Suprapubic skin (tissue), 3 donors: ENCODE data around the gene BEST4.

Experiments used
- POLR2A ChIP-seq, 2 donors: fragments of 450-650 bp; IDR thresholded peaks; one replicate each; pipeline ENCODE4 v1.6.1; 2017; ENCODE audit warnings: antibody characterized with exemption in 2 of 2, mild to moderate bottlenecking in 2 of 2, moderate library complexity in 2 of 2
- TF ChIP-seq, protein P1 (sequence below), 2 donors: fragments of 200-600 bp in 1 of 2; fragments of 450-650 bp in 1 of 2; sonication (generic) in 1 of 2; IDR thresholded peaks; one replicate each; pipeline ENCODE4 v1.5.1; 2016 to 2019; ENCODE audit warnings: antibody characterized with exemption in 2 of 2, mild to moderate bottlenecking in 1 of 2, moderate library complexity in 1 of 2

- no peak for TF ChIP-seq POLR2A (IDR thresholded peaks at IDR 0.05)
- TF ChIP-seq, protein P1, sequence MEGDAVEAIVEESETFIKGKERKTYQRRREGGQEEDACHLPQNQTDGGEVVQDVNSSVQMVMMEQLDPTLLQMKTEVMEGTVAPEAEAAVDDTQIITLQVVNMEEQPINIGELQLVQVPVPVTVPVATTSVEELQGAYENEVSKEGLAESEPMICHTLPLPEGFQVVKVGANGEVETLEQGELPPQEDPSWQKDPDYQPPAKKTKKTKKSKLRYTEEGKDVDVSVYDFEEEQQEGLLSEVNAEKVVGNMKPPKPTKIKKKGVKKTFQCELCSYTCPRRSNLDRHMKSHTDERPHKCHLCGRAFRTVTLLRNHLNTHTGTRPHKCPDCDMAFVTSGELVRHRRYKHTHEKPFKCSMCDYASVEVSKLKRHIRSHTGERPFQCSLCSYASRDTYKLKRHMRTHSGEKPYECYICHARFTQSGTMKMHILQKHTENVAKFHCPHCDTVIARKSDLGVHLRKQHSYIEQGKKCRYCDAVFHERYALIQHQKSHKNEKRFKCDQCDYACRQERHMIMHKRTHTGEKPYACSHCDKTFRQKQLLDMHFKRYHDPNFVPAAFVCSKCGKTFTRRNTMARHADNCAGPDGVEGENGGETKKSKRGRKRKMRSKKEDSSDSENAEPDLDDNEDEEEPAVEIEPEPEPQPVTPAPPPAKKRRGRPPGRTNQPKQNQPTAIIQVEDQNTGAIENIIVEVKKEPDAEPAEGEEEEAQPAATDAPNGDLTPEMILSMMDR (IDR thresholded peaks at IDR 0.05): no peak
Measured at GRCh38 chr1:44788120-44788860, at the start of gene BEST4.
